H9 (cell line): ENCODE measurements around the gene DNAJC15. TPM values are rescaled to one million over a fixed set of nuclear protein-coding genes. Genes with fewer than 3 reads are reported as not detected.

ENCODE experiments used
- DNase-seq: peaks from one replicate; pipeline ENCODE4 v3.0.0-alpha.2; 2017
- H2AFZ ChIP-seq: one replicate; pipeline ENCODE4 v1.6.1; 2013; ENCODE audit warnings: mild to moderate bottlenecking, low read length, control low read depth, moderate library complexity
- H2AK5ac ChIP-seq: 2 replicates; pipeline ENCODE4 v1.6.1; 2013; ENCODE audit warnings: low read length, control low read depth, mixed read lengths; ENCODE audit not compliant: insufficient read length
- H2BK120ac ChIP-seq: one replicate; pipeline ENCODE4 v1.6.1; 2013; ENCODE audit warnings: low read depth, mild to moderate bottlenecking, low read length, control low read depth, inconsistent platforms; ENCODE audit not compliant: poor library complexity, severe bottlenecking
- H2BK12ac ChIP-seq: 2 replicates; pipeline ENCODE4 v1.6.1; 2013; ENCODE audit warnings: low read length, control low read depth, mixed read lengths, low read depth; ENCODE audit not compliant: insufficient read length
- H2BK15ac ChIP-seq: 2 replicates; pipeline ENCODE4 v1.6.1; 2013; ENCODE audit warnings: low read depth, low read length, control low read depth
- H2BK20ac ChIP-seq: one replicate; pipeline ENCODE4 v1.6.1; 2013; ENCODE audit warnings: low read depth, mild to moderate bottlenecking, low read length, control low read depth, inconsistent platforms; ENCODE audit not compliant: poor library complexity, severe bottlenecking
- H2BK5ac ChIP-seq: 2 replicates; pipeline ENCODE4 v1.6.1; 2013; ENCODE audit warnings: low read length, control low read depth, mixed read lengths; ENCODE audit not compliant: insufficient read length
- H3K14ac ChIP-seq: 2 replicates; pipeline ENCODE4 v1.6.1; 2013; ENCODE audit warnings: low read length, control low read depth; ENCODE audit not compliant: insufficient read depth
- H3K18ac ChIP-seq: 2 replicates; pipeline ENCODE4 v1.6.1; 2013; ENCODE audit warnings: low read depth, mild to moderate bottlenecking, mixed read lengths, low read length, control low read depth; ENCODE audit not compliant: insufficient read length
- H3K23ac ChIP-seq: 2 replicates; pipeline ENCODE4 v1.6.1; 2013; ENCODE audit warnings: low read length, control low read depth, mixed read lengths, low read depth; ENCODE audit not compliant: insufficient read length
- H3K23me2 ChIP-seq: 2 replicates; pipeline ENCODE4 v1.6.1; 2013; ENCODE audit warnings: low read depth, mild to moderate bottlenecking, mixed read lengths, low read length, control low read depth; ENCODE audit not compliant: insufficient read length, poor library complexity, severe bottlenecking
- H3K27ac ChIP-seq: 2 replicates; pipeline ENCODE4 v1.5.1; 2013; ENCODE audit warnings: low read length, control low read depth, mixed read lengths, low read depth; ENCODE audit not compliant: insufficient read length
- H3K27me3 ChIP-seq: 2 replicates; pipeline ENCODE4 v1.6.1; 2013; ENCODE audit warnings: low read length, control low read depth, inconsistent platforms; ENCODE audit not compliant: insufficient read depth
- H3K4ac ChIP-seq: 2 replicates; pipeline ENCODE4 v1.6.1; 2013; ENCODE audit warnings: low read depth, mild to moderate bottlenecking, control low read depth, inconsistent platforms, low read length, moderate library complexity
- H3K4me1 ChIP-seq: 2 replicates; pipeline ENCODE4 v1.6.1; 2013; ENCODE audit warnings: low read length, control low read depth, inconsistent platforms; ENCODE audit not compliant: insufficient read depth
- H3K4me2 ChIP-seq: 2 replicates; pipeline ENCODE4 v1.6.1; 2013; ENCODE audit warnings: low read length, control low read depth, mixed read lengths; ENCODE audit not compliant: insufficient read length, insufficient read depth
- H3K56ac ChIP-seq: 2 replicates; pipeline ENCODE4 v1.6.1; 2013; ENCODE audit warnings: low read depth, mild to moderate bottlenecking, mixed read lengths, low read length, control low read depth; ENCODE audit not compliant: insufficient read length
- H3K79me1 ChIP-seq: 2 replicates; pipeline ENCODE4 v1.6.1; 2013; ENCODE audit warnings: low read depth, mild to moderate bottlenecking, moderate library complexity, low read length, control low read depth, inconsistent platforms; ENCODE audit not compliant: insufficient read depth, poor library complexity, severe bottlenecking
- H3K79me2 ChIP-seq: 2 replicates; pipeline ENCODE4 v1.6.1; 2013; ENCODE audit warnings: low read length, control low read depth, inconsistent platforms; ENCODE audit not compliant: insufficient read depth
- H3K9ac ChIP-seq: 2 replicates; pipeline ENCODE4 v1.6.1; 2013; ENCODE audit warnings: low read length, control low read depth, mixed read lengths; ENCODE audit not compliant: insufficient read length; ENCODE audit errors: extremely low read depth
- H3K9me3 ChIP-seq: one replicate; pipeline ENCODE4 v1.6.1; 2013; ENCODE audit warnings: low read depth, low read length, inconsistent platforms; ENCODE audit not compliant: control insufficient read depth
- H3T11ph ChIP-seq: one replicate; pipeline ENCODE4 v1.6.1; 2013; ENCODE audit warnings: mild to moderate bottlenecking, low read length, control low read depth, inconsistent platforms
- H4K20me1 ChIP-seq: one replicate; pipeline ENCODE4 v1.6.1; 2013; ENCODE audit not compliant: control insufficient read depth, insufficient read length, insufficient read depth
- H4K5ac ChIP-seq: 2 replicates; pipeline ENCODE4 v1.6.1; 2013; ENCODE audit warnings: low read depth, mild to moderate bottlenecking, mixed read lengths, low read length, control low read depth; ENCODE audit not compliant: insufficient read length
- H4K8ac ChIP-seq: replicated peaks from 2 replicates; pipeline ENCODE4 v1.6.1; 2013; ENCODE audit warnings: low read length, control low read depth, mixed read lengths, low read depth; ENCODE audit not compliant: insufficient read length
- H4K91ac ChIP-seq: 2 replicates; pipeline ENCODE4 v1.6.1; 2013; ENCODE audit warnings: low read depth, mild to moderate bottlenecking, moderate library complexity, mixed read lengths, low read length, control low read depth; ENCODE audit not compliant: insufficient read length
- H3K27ac Mint-ChIP-seq, 3 experiments: 2 replicates in 2 of 3; 3 replicates in 1 of 3; pipeline ENCODE4 v1.8.0; 2020 to 2021; ENCODE audit warnings: mixed read lengths in 3 of 3, mild to moderate bottlenecking in 1 of 3, moderate library complexity in 1 of 3
- H3K27me3 Mint-ChIP-seq: 2 replicates; pipeline ENCODE4 v1.8.0; 2021; ENCODE audit warnings: low read depth, mild to moderate bottlenecking, moderate library complexity, mixed read lengths
- H3K36me3 Mint-ChIP-seq, 3 experiments: 2 replicates in 2 of 3; 3 replicates in 1 of 3; pipeline ENCODE4 v1.8.0; 2020 to 2021; ENCODE audit warnings: low read depth in 3 of 3, mixed read lengths in 3 of 3; ENCODE audit not compliant: insufficient read depth in 1 of 3
- H3K4me1 Mint-ChIP-seq, 2 experiments: 2 replicates each; pipeline ENCODE4 v1.8.0; 2020; ENCODE audit warnings: mixed read lengths in 2 of 2
- H3K4me3 Mint-ChIP-seq, 2 experiments: 2 replicates in 1 of 2; 3 replicates in 1 of 2; pipeline ENCODE4 v1.8.0; 2020 to 2021; ENCODE audit warnings: mild to moderate bottlenecking in 2 of 2, mixed read lengths in 2 of 2, moderate library complexity in 1 of 2
- H3K9me3 Mint-ChIP-seq, 2 experiments: 2 replicates in 1 of 2; 3 replicates in 1 of 2; pipeline ENCODE4 v1.8.0; 2020; ENCODE audit warnings: mild to moderate bottlenecking in 2 of 2, mixed read lengths in 2 of 2, moderate library complexity in 1 of 2
- CTCF ChIP-seq: fragments of 200-600 bp; sonication (generic); conservative IDR thresholded peaks from 3 replicates; pipeline ENCODE4 v1.8.0; 2021; ENCODE audit warnings: antibody characterized with exemption, mild to moderate bottlenecking
- WGBS: extraction: QIAGEN DNeasy Blood & Tissue Kit; methylation state at CpG from one replicate; pipeline ENCODE4 v1.1.7; 2013; ENCODE audit warnings: missing lambda C conversion rate, low lambda C conversion rate, mixed read lengths; ENCODE audit not compliant: insufficient read length; ENCODE audit errors: extremely low coverage; 5-methylcytosine and 5-hydroxymethylcytosine counted together
- total RNA-seq: library from RNA; stranded (reverse); gene quantifications from 2 replicates; pipeline ENCODE4 v1.2.1, GENCODE V29; 2021

The DNAJC15 gene
- total RNA-seq, 1 experiment from 2014 or later, result 13.4 TPM

GRCh38 chr13:43127103-43127798 is 103.9 kb downstream of the DNAJC15 start:
- H4K91ac ChIP-seq, result no peak overlapping the region
- H3K4me3 Mint-ChIP-seq, result peak overlapping the region in 1 of 2 experiments; percentile 24; a peak in 1 of 5 replicates
- H2AFZ ChIP-seq, result no peak overlapping the region
- peak overlapping the region in 1 of 3 experiments; percentile 45; a peak in 1 of 7 replicates for H3K27ac Mint-ChIP-seq
- H3K79me2 ChIP-seq, result no peaks in the 10 kb centered on the region
- H3K56ac ChIP-seq, result no peak overlapping the region
- TF ChIP-seq CTCF, result no peak
- H2BK15ac ChIP-seq, result no peak overlapping the region
- no peaks in the 10 kb centered on the region for H3K36me3 Mint-ChIP-seq
- no peaks in the 10 kb centered on the region for H3K27me3 Mint-ChIP-seq
- H3K9ac ChIP-seq, result no peak overlapping the region
- peaks cover 11% of the 10 kb centered on the region; the same call in 1 of the 2 replicates for H3K4me1 ChIP-seq
- H3K18ac ChIP-seq, result no peak overlapping the region
- no peak overlapping the region for H2BK5ac ChIP-seq
- H3K79me1 ChIP-seq, result no peaks in the 10 kb centered on the region
- no peaks in the 10 kb centered on the region for H3K9me3 ChIP-seq
- no peaks in the 10 kb centered on the region for H3K27me3 ChIP-seq
- H3K4me1 Mint-ChIP-seq, result peaks cover 22 to 23% of the 10 kb centered on the region in 2 experiments
- H2BK120ac ChIP-seq, result no peak overlapping the region
- H3K23ac ChIP-seq, result no peak overlapping the region
- no peak overlapping the region for H2BK12ac ChIP-seq
- no peak for DNase-seq
- H4K8ac ChIP-seq, result no peak overlapping the region
- H3K23me2 ChIP-seq, result no peaks in the 10 kb centered on the region
- no peak overlapping the region for H4K5ac ChIP-seq
- no peaks in the 10 kb centered on the region for H4K20me1 ChIP-seq
- H3T11ph ChIP-seq, result no peak overlapping the region
- WGBS, result no CpG with 5 or more reads among the region's 9 CpGs
- no peak overlapping the region for H3K4ac ChIP-seq
- H3K14ac ChIP-seq, result no peak overlapping the region
- no peak overlapping the region for H3K27ac ChIP-seq
- H3K4me2 ChIP-seq, result no peak overlapping the region
- no peak overlapping the region for H2AK5ac ChIP-seq
- no peak overlapping the region for H2BK20ac ChIP-seq
- H3K9me3 Mint-ChIP-seq, result no peaks in the 10 kb centered on the region
